Liver (tissue), 3 donors: Measurements from ENCODE around the gene SUMO2.

Experiments used
- GABPA ChIP-seq, 2 donors: IDR thresholded peaks in 1 of 2; conservative IDR thresholded peaks in 1 of 2; 2 replicates each; pipeline ENCODE4 v1.6.1; 2016; ENCODE audit warnings: antibody characterized with exemption in 2 of 2, mild to moderate bottlenecking in 1 of 2, moderate library complexity in 1 of 2
- JUND ChIP-seq, 2 donors: IDR thresholded peaks; 2 replicates each; pipeline ENCODE4 v1.6.1; 2016; ENCODE audit warnings: antibody characterized with exemption in 2 of 2
- NR2F2 ChIP-seq: IDR thresholded peaks from 2 replicates; pipeline ENCODE4 v1.6.1; 2016; ENCODE audit warnings: antibody characterized with exemption
- RAD21 ChIP-seq, 2 donors: IDR thresholded peaks; 2 replicates each; pipeline ENCODE4 v1.6.1; 2016; ENCODE audit warnings: antibody characterized with exemption in 2 of 2, mild to moderate bottlenecking in 2 of 2
- SP1 ChIP-seq: IDR thresholded peaks from 2 replicates; pipeline ENCODE4 v1.6.1; 2018; ENCODE audit warnings: antibody characterized with exemption, mild to moderate bottlenecking
- TAF1 ChIP-seq: conservative IDR thresholded peaks from 2 replicates; pipeline ENCODE4 v1.6.1; 2016; ENCODE audit warnings: antibody characterized with exemption, mild to moderate bottlenecking
- TF ChIP-seq, protein P1 (sequence below): fragments of 150-350 bp; IDR thresholded peaks from 2 replicates; pipeline ENCODE4 v1.5.1; 2017; ENCODE audit warnings: improper control_type of control experiment, low read depth, low read length; ENCODE audit not compliant: missing input control
- TF ChIP-seq, protein P2 (sequence below): IDR thresholded peaks from 2 replicates; pipeline ENCODE4 v1.6.1; 2016; ENCODE audit warnings: antibody characterized with exemption
- TF ChIP-seq, protein P3 (sequence below): IDR thresholded peaks from 2 replicates; pipeline ENCODE4 v1.6.1; 2016; ENCODE audit warnings: antibody characterized with exemption, mild to moderate bottlenecking
- TF ChIP-seq, protein P4 (sequence below): IDR thresholded peaks from 2 replicates; pipeline ENCODE4 v1.6.1; 2016; ENCODE audit warnings: antibody characterized with exemption
- TF ChIP-seq, protein P5 (sequence below): IDR thresholded peaks from 2 replicates; pipeline ENCODE4 v1.6.1; 2016; ENCODE audit warnings: antibody characterized with exemption
- donor health status: healthy.
- donor health status: healthy.

DNA sequence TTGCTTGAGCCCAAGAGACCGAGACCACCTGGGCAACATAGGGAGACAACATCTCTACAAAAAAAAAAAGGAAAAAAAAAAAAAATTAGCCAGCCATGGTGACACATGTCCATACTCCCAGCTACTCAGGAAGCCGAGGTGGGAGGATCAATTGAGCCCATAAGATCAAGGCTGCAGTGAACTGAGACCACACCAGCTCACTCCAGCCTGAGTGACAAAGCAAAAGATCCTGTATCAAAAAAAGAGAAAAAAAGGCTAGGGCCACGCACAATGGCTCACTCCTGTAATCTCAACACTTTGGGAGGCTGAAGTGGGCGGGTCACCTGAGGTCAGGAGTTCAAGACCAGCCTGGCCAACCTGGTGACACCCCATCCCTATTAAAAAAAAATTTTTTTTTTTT is 13.8 kb downstream of the SUMO2 start:
- TF ChIP-seq, protein P1, sequence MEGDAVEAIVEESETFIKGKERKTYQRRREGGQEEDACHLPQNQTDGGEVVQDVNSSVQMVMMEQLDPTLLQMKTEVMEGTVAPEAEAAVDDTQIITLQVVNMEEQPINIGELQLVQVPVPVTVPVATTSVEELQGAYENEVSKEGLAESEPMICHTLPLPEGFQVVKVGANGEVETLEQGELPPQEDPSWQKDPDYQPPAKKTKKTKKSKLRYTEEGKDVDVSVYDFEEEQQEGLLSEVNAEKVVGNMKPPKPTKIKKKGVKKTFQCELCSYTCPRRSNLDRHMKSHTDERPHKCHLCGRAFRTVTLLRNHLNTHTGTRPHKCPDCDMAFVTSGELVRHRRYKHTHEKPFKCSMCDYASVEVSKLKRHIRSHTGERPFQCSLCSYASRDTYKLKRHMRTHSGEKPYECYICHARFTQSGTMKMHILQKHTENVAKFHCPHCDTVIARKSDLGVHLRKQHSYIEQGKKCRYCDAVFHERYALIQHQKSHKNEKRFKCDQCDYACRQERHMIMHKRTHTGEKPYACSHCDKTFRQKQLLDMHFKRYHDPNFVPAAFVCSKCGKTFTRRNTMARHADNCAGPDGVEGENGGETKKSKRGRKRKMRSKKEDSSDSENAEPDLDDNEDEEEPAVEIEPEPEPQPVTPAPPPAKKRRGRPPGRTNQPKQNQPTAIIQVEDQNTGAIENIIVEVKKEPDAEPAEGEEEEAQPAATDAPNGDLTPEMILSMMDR = no peak
- no peak for TF ChIP-seq GABPA (IDR thresholded peaks at IDR 0.05 in 1 of 2, conservative IDR thresholded peaks at IDR 0.05 in 1 of 2)
- no peak for TF ChIP-seq SP1
- TF ChIP-seq, protein P2, sequence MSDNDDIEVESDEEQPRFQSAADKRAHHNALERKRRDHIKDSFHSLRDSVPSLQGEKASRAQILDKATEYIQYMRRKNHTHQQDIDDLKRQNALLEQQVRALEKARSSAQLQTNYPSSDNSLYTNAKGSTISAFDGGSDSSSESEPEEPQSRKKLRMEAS = no peak
- TF ChIP-seq, protein P3, sequence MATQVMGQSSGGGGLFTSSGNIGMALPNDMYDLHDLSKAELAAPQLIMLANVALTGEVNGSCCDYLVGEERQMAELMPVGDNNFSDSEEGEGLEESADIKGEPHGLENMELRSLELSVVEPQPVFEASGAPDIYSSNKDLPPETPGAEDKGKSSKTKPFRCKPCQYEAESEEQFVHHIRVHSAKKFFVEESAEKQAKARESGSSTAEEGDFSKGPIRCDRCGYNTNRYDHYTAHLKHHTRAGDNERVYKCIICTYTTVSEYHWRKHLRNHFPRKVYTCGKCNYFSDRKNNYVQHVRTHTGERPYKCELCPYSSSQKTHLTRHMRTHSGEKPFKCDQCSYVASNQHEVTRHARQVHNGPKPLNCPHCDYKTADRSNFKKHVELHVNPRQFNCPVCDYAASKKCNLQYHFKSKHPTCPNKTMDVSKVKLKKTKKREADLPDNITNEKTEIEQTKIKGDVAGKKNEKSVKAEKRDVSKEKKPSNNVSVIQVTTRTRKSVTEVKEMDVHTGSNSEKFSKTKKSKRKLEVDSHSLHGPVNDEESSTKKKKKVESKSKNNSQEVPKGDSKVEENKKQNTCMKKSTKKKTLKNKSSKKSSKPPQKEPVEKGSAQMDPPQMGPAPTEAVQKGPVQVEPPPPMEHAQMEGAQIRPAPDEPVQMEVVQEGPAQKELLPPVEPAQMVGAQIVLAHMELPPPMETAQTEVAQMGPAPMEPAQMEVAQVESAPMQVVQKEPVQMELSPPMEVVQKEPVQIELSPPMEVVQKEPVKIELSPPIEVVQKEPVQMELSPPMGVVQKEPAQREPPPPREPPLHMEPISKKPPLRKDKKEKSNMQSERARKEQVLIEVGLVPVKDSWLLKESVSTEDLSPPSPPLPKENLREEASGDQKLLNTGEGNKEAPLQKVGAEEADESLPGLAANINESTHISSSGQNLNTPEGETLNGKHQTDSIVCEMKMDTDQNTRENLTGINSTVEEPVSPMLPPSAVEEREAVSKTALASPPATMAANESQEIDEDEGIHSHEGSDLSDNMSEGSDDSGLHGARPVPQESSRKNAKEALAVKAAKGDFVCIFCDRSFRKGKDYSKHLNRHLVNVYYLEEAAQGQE = no peak
- no peak for TF ChIP-seq JUND (IDR thresholded peaks at IDR 0.05)
- no peak for TF ChIP-seq NR2F2
- TF ChIP-seq, protein P4, sequence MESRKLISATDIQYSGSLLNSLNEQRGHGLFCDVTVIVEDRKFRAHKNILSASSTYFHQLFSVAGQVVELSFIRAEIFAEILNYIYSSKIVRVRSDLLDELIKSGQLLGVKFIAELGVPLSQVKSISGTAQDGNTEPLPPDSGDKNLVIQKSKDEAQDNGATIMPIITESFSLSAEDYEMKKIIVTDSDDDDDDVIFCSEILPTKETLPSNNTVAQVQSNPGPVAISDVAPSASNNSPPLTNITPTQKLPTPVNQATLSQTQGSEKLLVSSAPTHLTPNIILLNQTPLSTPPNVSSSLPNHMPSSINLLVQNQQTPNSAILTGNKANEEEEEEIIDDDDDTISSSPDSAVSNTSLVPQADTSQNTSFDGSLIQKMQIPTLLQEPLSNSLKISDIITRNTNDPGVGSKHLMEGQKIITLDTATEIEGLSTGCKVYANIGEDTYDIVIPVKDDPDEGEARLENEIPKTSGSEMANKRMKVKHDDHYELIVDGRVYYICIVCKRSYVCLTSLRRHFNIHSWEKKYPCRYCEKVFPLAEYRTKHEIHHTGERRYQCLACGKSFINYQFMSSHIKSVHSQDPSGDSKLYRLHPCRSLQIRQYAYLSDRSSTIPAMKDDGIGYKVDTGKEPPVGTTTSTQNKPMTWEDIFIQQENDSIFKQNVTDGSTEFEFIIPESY = no peak
- no peak for TF ChIP-seq TAF1
- no peak for TF ChIP-seq RAD21 (IDR thresholded peaks at IDR 0.05)
- TF ChIP-seq, protein P5, sequence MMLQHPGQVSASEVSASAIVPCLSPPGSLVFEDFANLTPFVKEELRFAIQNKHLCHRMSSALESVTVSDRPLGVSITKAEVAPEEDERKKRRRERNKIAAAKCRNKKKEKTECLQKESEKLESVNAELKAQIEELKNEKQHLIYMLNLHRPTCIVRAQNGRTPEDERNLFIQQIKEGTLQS = no peak
